HG03520 (cell line): ENCODE results near the gene EVA1C.
"Not testable (repeated sequence)": the region's sequence is repeated elsewhere in the genome, so short reads cannot be mapped to it uniquely, and the experiment has no call there.

Source experiments
- ATAC-seq: cut with Tn5 transposase; IDR thresholded peaks from one replicate; pipeline ENCODE4 v1.9.1; 2021; ENCODE audit warnings: mild to moderate bottlenecking, moderate library complexity; ENCODE audit not compliant: unreplicated experiment

The EVA1C gene

GRCh38 chr21:32459972-32460371 is 47.5 kb downstream of the EVA1C start:
- no peak for ATAC-seq

GRCh38 chr21:32461503-32461902 is 49.0 kb downstream of the EVA1C start:
- no peak for ATAC-seq

GRCh38 chr21:32462564-32462963 is 50.1 kb downstream of the EVA1C start:
- ATAC-seq: not testable (repeated sequence)

GRCh38 chr21:32463367-32463766 is 50.9 kb downstream of the EVA1C start:
- ATAC-seq: no peak

- no peak for ATAC-seq
Observed at GRCh38 chr21:32463889-32464300, 51.4 kb downstream of the EVA1C start.

GRCh38 chr21:32467291-32467690 is 54.8 kb downstream of the EVA1C start:
- no peak for ATAC-seq

GRCh38 chr21:32468681-32469111 is 56.2 kb downstream of the EVA1C start:
- ATAC-seq: no peak

GRCh38 chr21:32469628-32470027 is 57.1 kb downstream of the EVA1C start:
- ATAC-seq: no peak

- ATAC-seq: no peak
Observed at GRCh38 chr21:32470206-32470605, 57.7 kb downstream of the EVA1C start.

- ATAC-seq: no peak
Observed at GRCh38 chr21:32472890-32473765, 60.6 kb downstream of the EVA1C start.

GRCh38 chr21:32474179-32475059 is 61.9 kb downstream of the EVA1C start:
- ATAC-seq: no peak

GRCh38 chr21:32475162-32475812 is 62.8 kb downstream of the EVA1C start:
- no peak for ATAC-seq

- no peak for ATAC-seq
Observed at GRCh38 chr21:32476661-32477423, 64.3 kb downstream of the EVA1C start.

GRCh38 chr21:32477424-32477745 is 64.9 kb downstream of the EVA1C start:
- no peak for ATAC-seq

- ATAC-seq: no peak
Observed at GRCh38 chr21:32481875-32482408, 69.4 kb downstream of the EVA1C start.

- no peak for ATAC-seq
Observed at GRCh38 chr21:32482565-32483292, 70.2 kb downstream of the EVA1C start.

- ATAC-seq: no peak
Observed at GRCh38 chr21:32483293-32483595, 70.7 kb downstream of the EVA1C start.

GRCh38 chr21:32484706-32485380 is 72.3 kb downstream of the EVA1C start:
- ATAC-seq: no peak

- ATAC-seq: no peak
Observed at GRCh38 chr21:32492376-32492775, 79.9 kb downstream of the EVA1C start.
